GM23338 (cell line): Measurements from ENCODE around the gene ING1. TPM values are rescaled to one million over a fixed set of nuclear protein-coding genes. Genes with fewer than 3 reads are reported as not detected.

Source experiments
- ATAC-seq: fragments of 200-7000 bp; cut with Tn5 transposase; 3 replicates; pipeline ENCODE4 v1.9.1; 2020
- DNase-seq: peaks from one replicate; pipeline ENCODE4 v3.0.0-alpha.2; 2015; ENCODE audit warnings: low spot score
- H2AFZ ChIP-seq: fragments of 200-600 bp; sonication (generic); 2 replicates; pipeline ENCODE4 v1.8.0; 2016; ENCODE audit warnings: antibody characterized with exemption, mild to moderate bottlenecking, moderate library complexity
- H3F3A ChIP-seq: fragments of 200-600 bp; sonication (generic); replicated peaks from 2 replicates; pipeline ENCODE4 v1.8.0; 2017; ENCODE audit warnings: antibody characterized with exemption, mixed run types, low read depth
- H3K27ac ChIP-seq: fragments of 200-600 bp; sonication (generic); 2 replicates; pipeline ENCODE4 v1.6.1; 2016; ENCODE audit warnings: low read depth
- H3K27me3 ChIP-seq: fragments of 200-600 bp; sonication (generic); 2 replicates; pipeline ENCODE4 v1.8.0; 2016; ENCODE audit warnings: mild to moderate bottlenecking, mixed run types, moderate library complexity; ENCODE audit not compliant: insufficient read depth
- H3K36me3 ChIP-seq: fragments of 200-600 bp; sonication (generic); 2 replicates; pipeline ENCODE4 v1.8.0; 2016; ENCODE audit warnings: mild to moderate bottlenecking; ENCODE audit not compliant: insufficient read depth
- H3K4me1 ChIP-seq: fragments of 200-600 bp; sonication (generic); 2 replicates; pipeline ENCODE4 v1.8.0; 2016; ENCODE audit warnings: mild to moderate bottlenecking, moderate library complexity; ENCODE audit not compliant: insufficient read depth
- H3K4me2 ChIP-seq: fragments of 200-600 bp; sonication (generic); 2 replicates; pipeline ENCODE4 v1.7.1; 2017; ENCODE audit warnings: mixed run types
- H3K4me3 ChIP-seq: fragments of 200-600 bp; sonication (generic); 2 replicates; pipeline ENCODE4 v1.6.1; 2016; ENCODE audit warnings: mixed run types
- H3K79me2 ChIP-seq: fragments of 200-600 bp; sonication (generic); replicated peaks from 2 replicates; pipeline ENCODE4 v1.8.0; 2017; ENCODE audit warnings: mild to moderate bottlenecking; ENCODE audit not compliant: insufficient read depth
- H3K9me2 ChIP-seq: fragments of 200-600 bp; sonication (generic); 2 replicates; pipeline ENCODE4 v1.8.0; 2017; ENCODE audit not compliant: insufficient read depth
- H4K20me1 ChIP-seq: fragments of 200-600 bp; sonication (generic); replicated peaks from 2 replicates; pipeline ENCODE4 v1.8.0; 2017; ENCODE audit warnings: mild to moderate bottlenecking; ENCODE audit not compliant: insufficient read depth
- H3K27ac Mint-ChIP-seq: 2 replicates; pipeline ENCODE4 v1.8.0; 2020; ENCODE audit warnings: inconsistent platforms, mild to moderate bottlenecking, moderate library complexity, mixed read lengths
- H3K27me3 Mint-ChIP-seq: 3 replicates; pipeline ENCODE4 v1.8.0; 2022; ENCODE audit warnings: low read depth, mild to moderate bottlenecking, moderate library complexity, mixed read lengths, inconsistent platforms; ENCODE audit not compliant: insufficient read depth, poor library complexity
- H3K36me3 Mint-ChIP-seq: 3 replicates; pipeline ENCODE4 v1.8.0; 2021; ENCODE audit warnings: low read depth, mild to moderate bottlenecking, inconsistent platforms, moderate library complexity, mixed read lengths
- H3K4me1 Mint-ChIP-seq: 3 replicates; pipeline ENCODE4 v1.8.0; 2020; ENCODE audit warnings: mild to moderate bottlenecking, inconsistent platforms, mixed read lengths
- H3K4me3 Mint-ChIP-seq: 3 replicates; pipeline ENCODE4 v1.8.0; 2021; ENCODE audit warnings: moderate library complexity, mild to moderate bottlenecking, inconsistent platforms, mixed read lengths
- H3K9me3 Mint-ChIP-seq: 3 replicates; pipeline ENCODE4 v1.8.0; 2020; ENCODE audit warnings: moderate library complexity, mild to moderate bottlenecking, inconsistent platforms, mixed read lengths
- CREB1 ChIP-seq: fragments of 250-450 bp; sonication (Bioruptor Pico); IDR thresholded peaks from 2 replicates; pipeline ENCODE4 v1.5.0; 2020; ENCODE audit warnings: low read depth, mild to moderate bottlenecking, moderate library complexity
- EZH2 ChIP-seq: fragments of 200-600 bp; sonication (generic); IDR thresholded peaks from one replicate; pipeline ENCODE4 v1.8.0; 2017; ENCODE audit warnings: antibody characterized with exemption, mild to moderate bottlenecking, low read depth; ENCODE audit not compliant: unreplicated experiment
- JUNB ChIP-seq: IDR thresholded peaks from one replicate; pipeline ENCODE4 v1.6.1; 2016; ENCODE audit warnings: antibody characterized with exemption; ENCODE audit not compliant: unreplicated experiment
- NANOG ChIP-seq: IDR thresholded peaks from 2 replicates; pipeline ENCODE4 v1.6.1; 2016; ENCODE audit warnings: antibody characterized with exemption, borderline replicate concordance
- POLR2AphosphoS5 ChIP-seq: IDR thresholded peaks from 2 replicates; pipeline ENCODE4 v1.6.1; 2016; ENCODE audit warnings: antibody characterized with exemption, low read depth
- ZNF114 ChIP-seq: fragments of 250-450 bp; sonication (Bioruptor Pico); IDR thresholded peaks from 2 replicates; pipeline ENCODE4 v1.5.0; 2020; ENCODE audit warnings: mild to moderate bottlenecking, moderate library complexity
- ZNF331 ChIP-seq: fragments of 250-450 bp; sonication (Bioruptor Pico); IDR thresholded peaks from 2 replicates; pipeline ENCODE4 v1.5.0; 2020; ENCODE audit warnings: low read depth, mild to moderate bottlenecking, moderate library complexity
- polyA plus RNA-seq: library from polyadenylated mRNA; unstranded; fragments of >200 nt; fragmentation: Nextera tagmentation; extraction: Ambion mirVana; gene quantifications from 2 replicates; pipeline ENCODE4 v1.2.1, GENCODE V29; 2016
- total RNA-seq: library from RNA; depleted of rRNA; stranded (reverse); fragments of >200 nt; shearing (Covaris generic); gene quantifications from 2 replicates; pipeline ENCODE4 v1.2.3, GENCODE V29; 2014
- TF ChIP-seq, protein P1 (sequence below): IDR thresholded peaks from 2 replicates; pipeline ENCODE4 v1.6.1; 2016; ENCODE audit warnings: antibody characterized with exemption
- TF ChIP-seq, protein P2 (sequence below): fragments of 250-450 bp; sonication (Bioruptor Pico); IDR thresholded peaks from 2 replicates; pipeline ENCODE4 v1.5.0; 2020; ENCODE audit warnings: mild to moderate bottlenecking, moderate library complexity
- TF ChIP-seq, protein P3 (sequence below), 2 experiments: fragments of 200-600 bp in 1 of 2; sonication (generic) in 1 of 2; conservative IDR thresholded peaks; 2 replicates each; pipeline versions ENCODE4 v1.5.1 to v1.6.1; 2016 to 2017; ENCODE audit warnings: antibody characterized with exemption in 2 of 2, low read depth in 2 of 2, mild to moderate bottlenecking in 2 of 2, moderate library complexity in 1 of 2
- TF ChIP-seq, protein P4 (sequence below): IDR thresholded peaks from one replicate; pipeline ENCODE4 v1.6.1; 2018; ENCODE audit warnings: antibody characterized with exemption; ENCODE audit not compliant: unreplicated experiment

ING1 gene
- total and polyA plus RNA-seq, 2 experiments from 2014 or later = 27.4 to 34.4 TPM

DNA sequence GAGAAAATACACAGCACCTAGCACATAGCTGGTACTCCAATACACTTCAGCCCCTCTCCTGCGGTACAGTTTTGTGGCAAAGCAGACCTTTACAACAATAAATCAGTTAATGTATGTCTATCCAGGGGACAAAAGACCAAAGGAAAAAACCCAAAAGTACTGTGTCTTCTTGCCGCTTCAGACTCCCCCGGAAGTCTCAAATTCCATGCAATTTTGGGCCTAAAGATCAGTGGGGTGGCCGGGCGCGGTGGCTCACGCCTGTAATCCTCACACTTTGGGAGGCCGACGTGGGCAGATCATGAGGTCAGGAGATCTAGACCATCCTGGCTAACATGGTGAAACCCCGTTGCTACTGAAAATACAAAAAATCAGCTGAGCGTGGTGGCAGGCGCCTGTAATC lies 23.8 kb upstream of the ING1 start (continued):
- TF ChIP-seq, protein P1, sequence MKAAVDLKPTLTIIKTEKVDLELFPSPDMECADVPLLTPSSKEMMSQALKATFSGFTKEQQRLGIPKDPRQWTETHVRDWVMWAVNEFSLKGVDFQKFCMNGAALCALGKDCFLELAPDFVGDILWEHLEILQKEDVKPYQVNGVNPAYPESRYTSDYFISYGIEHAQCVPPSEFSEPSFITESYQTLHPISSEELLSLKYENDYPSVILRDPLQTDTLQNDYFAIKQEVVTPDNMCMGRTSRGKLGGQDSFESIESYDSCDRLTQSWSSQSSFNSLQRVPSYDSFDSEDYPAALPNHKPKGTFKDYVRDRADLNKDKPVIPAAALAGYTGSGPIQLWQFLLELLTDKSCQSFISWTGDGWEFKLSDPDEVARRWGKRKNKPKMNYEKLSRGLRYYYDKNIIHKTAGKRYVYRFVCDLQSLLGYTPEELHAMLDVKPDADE = no peak
- TF ChIP-seq EZH2 = no peak
- no peak for TF ChIP-seq JUNB

DNA sequence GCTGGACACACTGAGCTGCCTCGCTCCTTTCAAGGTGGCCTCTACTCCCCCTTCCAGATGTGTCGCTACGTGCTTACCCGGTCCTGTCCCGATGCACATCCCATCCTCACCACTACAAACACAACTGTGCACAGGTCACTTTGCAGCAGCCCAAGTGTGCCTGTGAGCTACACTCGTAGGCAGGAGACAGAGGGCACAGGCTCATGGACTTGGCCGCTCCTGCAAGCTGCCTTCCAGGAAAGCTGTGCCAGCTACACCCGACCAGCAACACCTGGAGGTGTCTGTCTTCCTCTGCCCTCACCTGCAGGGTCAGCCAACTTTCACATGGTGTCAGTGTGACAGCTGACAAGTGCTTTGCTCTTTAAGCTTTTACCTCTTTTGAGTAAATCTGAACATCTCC lies 23.0 kb upstream of the ING1 start:
- Histone ChIP-seq H3K9me2 (no peaks in the 10 kb centered on the region), H3K79me2 (no peaks in the 10 kb centered on the region), H3K4me1 (no peaks in the 10 kb centered on the region), H3K27ac (no peak overlapping the region), H2AFZ (no peak overlapping the region), H3K27me3 (no peaks in the 10 kb centered on the region), H3K4me3 (no peak overlapping the region), H4K20me1 (no peaks in the 10 kb centered on the region; the same call in 1 of the 2 replicates), H3K4me2 (no peak overlapping the region), H3F3A (0 out of 2 replicates have a peak, but pooled peaks cover 2% of the 10 kb centered on the region), H3K36me3 (peaks cover 9% of the 10 kb centered on the region; the same call in 1 of the 2 replicates)
- H3K4me3 Mint-ChIP-seq = no peak overlapping the region
- no peaks in the 10 kb centered on the region for H3K9me3 Mint-ChIP-seq
- H3K27ac Mint-ChIP-seq = no peak overlapping the region
- no peaks in the 10 kb centered on the region for H3K4me1 Mint-ChIP-seq
- ATAC-seq (no peak), DNase-seq (no peak)
- peaks cover 22% of the 10 kb centered on the region for H3K36me3 Mint-ChIP-seq
- H3K27me3 Mint-ChIP-seq = peaks cover 4% of the 10 kb centered on the region
- TF ChIP-seq ZNF114 = no peak
- TF ChIP-seq CREB1 (CRISPR knock-in tag) = no peak
- TF ChIP-seq JUNB = no peak
- TF ChIP-seq, protein P2, sequence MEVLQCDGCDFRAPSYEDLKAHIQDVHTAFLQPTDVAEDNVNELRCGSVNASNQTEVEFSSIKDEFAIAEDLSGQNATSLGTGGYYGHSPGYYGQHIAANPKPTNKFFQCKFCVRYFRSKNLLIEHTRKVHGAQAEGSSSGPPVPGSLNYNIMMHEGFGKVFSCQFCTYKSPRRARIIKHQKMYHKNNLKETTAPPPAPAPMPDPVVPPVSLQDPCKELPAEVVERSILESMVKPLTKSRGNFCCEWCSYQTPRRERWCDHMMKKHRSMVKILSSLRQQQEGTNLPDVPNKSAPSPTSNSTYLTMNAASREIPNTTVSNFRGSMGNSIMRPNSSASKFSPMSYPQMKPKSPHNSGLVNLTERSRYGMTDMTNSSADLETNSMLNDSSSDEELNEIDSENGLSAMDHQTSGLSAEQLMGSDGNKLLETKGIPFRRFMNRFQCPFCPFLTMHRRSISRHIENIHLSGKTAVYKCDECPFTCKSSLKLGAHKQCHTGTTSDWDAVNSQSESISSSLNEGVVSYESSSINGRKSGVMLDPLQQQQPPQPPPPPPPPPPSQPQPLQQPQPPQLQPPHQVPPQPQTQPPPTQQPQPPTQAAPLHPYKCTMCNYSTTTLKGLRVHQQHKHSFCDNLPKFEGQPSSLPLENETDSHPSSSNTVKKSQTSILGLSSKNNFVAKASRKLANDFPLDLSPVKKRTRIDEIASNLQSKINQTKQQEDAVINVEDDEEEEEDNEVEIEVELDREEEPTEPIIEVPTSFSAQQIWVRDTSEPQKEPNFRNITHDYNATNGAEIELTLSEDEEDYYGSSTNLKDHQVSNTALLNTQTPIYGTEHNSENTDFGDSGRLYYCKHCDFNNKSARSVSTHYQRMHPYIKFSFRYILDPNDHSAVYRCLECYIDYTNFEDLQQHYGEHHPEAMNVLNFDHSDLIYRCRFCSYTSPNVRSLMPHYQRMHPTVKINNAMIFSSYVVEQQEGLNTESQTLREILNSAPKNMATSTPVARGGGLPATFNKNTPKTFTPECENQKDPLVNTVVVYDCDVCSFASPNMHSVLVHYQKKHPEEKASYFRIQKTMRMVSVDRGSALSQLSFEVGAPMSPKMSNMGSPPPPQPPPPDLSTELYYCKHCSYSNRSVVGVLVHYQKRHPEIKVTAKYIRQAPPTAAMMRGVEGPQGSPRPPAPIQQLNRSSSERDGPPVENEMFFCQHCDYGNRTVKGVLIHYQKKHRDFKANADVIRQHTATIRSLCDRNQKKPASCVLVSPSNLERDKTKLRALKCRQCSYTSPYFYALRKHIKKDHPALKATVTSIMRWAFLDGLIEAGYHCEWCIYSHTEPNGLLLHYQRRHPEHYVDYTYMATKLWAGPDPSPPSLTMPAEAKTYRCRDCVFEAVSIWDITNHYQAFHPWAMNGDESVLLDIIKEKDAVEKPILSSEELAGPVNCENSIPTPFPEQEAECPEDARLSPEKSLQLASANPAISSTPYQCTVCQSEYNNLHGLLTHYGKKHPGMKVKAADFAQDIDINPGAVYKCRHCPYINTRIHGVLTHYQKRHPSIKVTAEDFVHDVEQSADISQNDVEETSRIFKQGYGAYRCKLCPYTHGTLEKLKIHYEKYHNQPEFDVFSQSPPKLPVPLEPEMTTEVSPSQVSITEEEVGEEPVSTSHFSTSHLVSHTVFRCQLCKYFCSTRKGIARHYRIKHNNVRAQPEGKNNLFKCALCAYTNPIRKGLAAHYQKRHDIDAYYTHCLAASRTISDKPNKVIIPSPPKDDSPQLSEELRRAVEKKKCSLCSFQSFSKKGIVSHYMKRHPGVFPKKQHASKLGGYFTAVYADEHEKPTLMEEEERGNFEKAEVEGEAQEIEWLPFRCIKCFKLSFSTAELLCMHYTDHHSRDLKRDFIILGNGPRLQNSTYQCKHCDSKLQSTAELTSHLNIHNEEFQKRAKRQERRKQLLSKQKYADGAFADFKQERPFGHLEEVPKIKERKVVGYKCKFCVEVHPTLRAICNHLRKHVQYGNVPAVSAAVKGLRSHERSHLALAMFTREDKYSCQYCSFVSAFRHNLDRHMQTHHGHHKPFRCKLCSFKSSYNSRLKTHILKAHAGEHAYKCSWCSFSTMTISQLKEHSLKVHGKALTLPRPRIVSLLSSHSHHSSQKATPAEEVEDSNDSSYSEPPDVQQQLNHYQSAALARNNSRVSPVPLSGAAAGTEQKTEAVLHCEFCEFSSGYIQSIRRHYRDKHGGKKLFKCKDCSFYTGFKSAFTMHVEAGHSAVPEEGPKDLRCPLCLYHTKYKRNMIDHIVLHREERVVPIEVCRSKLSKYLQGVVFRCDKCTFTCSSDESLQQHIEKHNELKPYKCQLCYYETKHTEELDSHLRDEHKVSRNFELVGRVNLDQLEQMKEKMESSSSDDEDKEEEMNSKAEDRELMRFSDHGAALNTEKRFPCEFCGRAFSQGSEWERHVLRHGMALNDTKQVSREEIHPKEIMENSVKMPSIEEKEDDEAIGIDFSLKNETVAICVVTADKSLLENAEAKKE = no peak
- TF ChIP-seq, protein P1 = no peak
- TF ChIP-seq, protein P3, sequence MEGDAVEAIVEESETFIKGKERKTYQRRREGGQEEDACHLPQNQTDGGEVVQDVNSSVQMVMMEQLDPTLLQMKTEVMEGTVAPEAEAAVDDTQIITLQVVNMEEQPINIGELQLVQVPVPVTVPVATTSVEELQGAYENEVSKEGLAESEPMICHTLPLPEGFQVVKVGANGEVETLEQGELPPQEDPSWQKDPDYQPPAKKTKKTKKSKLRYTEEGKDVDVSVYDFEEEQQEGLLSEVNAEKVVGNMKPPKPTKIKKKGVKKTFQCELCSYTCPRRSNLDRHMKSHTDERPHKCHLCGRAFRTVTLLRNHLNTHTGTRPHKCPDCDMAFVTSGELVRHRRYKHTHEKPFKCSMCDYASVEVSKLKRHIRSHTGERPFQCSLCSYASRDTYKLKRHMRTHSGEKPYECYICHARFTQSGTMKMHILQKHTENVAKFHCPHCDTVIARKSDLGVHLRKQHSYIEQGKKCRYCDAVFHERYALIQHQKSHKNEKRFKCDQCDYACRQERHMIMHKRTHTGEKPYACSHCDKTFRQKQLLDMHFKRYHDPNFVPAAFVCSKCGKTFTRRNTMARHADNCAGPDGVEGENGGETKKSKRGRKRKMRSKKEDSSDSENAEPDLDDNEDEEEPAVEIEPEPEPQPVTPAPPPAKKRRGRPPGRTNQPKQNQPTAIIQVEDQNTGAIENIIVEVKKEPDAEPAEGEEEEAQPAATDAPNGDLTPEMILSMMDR (conservative IDR thresholded peaks at IDR 0.05; ENCODE audit: low read depth in 2 of 2) = no peak
- TF ChIP-seq, protein P4, sequence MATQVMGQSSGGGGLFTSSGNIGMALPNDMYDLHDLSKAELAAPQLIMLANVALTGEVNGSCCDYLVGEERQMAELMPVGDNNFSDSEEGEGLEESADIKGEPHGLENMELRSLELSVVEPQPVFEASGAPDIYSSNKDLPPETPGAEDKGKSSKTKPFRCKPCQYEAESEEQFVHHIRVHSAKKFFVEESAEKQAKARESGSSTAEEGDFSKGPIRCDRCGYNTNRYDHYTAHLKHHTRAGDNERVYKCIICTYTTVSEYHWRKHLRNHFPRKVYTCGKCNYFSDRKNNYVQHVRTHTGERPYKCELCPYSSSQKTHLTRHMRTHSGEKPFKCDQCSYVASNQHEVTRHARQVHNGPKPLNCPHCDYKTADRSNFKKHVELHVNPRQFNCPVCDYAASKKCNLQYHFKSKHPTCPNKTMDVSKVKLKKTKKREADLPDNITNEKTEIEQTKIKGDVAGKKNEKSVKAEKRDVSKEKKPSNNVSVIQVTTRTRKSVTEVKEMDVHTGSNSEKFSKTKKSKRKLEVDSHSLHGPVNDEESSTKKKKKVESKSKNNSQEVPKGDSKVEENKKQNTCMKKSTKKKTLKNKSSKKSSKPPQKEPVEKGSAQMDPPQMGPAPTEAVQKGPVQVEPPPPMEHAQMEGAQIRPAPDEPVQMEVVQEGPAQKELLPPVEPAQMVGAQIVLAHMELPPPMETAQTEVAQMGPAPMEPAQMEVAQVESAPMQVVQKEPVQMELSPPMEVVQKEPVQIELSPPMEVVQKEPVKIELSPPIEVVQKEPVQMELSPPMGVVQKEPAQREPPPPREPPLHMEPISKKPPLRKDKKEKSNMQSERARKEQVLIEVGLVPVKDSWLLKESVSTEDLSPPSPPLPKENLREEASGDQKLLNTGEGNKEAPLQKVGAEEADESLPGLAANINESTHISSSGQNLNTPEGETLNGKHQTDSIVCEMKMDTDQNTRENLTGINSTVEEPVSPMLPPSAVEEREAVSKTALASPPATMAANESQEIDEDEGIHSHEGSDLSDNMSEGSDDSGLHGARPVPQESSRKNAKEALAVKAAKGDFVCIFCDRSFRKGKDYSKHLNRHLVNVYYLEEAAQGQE = no peak
- TF ChIP-seq POLR2AphosphoS5 = no peak
- no peak for TF ChIP-seq EZH2
- no peak for TF ChIP-seq ZNF331 (CRISPR knock-in tag)
- no peak for TF ChIP-seq NANOG
